ENCODE data around the gene PLA2R1. TPM values are rescaled to one million over a fixed set of nuclear protein-coding genes. Genes with fewer than 3 reads are reported as not detected.

Gene PLA2R1
- total and polyA plus RNA-seq, 10 of the 15 experiments (the other 5 are each of a cell fraction or from before 2014, with no cell fraction given): 0.01 to 0.05 (median 0.02) TPM; not detected in 6

DNA sequence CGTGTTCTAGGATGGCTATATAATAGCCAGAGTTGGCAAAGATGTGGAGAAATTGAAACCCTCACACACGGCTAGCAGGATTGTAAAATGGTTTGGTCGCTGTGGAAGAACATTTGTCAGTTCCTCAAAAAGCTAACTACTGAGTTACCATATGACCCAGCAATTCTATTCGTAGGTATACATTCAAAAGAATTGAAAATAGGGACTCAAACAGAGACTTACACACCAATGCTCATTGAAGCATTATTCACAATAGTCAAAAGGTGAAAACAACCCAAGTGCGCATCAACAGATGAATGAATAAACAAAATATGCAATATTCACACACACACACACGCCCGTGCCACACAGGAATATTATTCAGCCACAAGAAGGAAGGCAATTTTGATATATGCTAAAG lies 98.7 kb downstream of the PLA2R1 start (continued):
- TF ChIP-seq TCF3 (IDR thresholded peaks at IDR 0.05; ENCODE audit: borderline replicate concordance, insufficient read depth, low read depth, low read length) (0 out of 2 replicates have a peak, but pooled peaks have one; percentile 38), ZBED1 (IDR thresholded peaks at IDR 0.05; ENCODE audit: borderline replicate concordance) (peak; percentile 83; the same call in 1 of the 2 replicates), MTA2 (IDR thresholded peaks at IDR 0.05; ENCODE audit: low read depth) (peak; percentile 73; the same call in 1 of the 2 replicates), BCL3 (IDR thresholded peaks at IDR 0.05; ENCODE audit: borderline replicate concordance, insufficient read depth, low read depth, low read length, poor library complexity, severe bottlenecking) (peak; percentile 22), CBFB (IDR thresholded peaks at IDR 0.05; ENCODE audit: low read depth) (0 out of 2 replicates have a peak, but pooled peaks have one; percentile 31), BACH1 (IDR thresholded peaks at IDR 0.05; ENCODE audit: borderline replicate concordance) (peak; percentile 68; the same call in 1 of the 2 replicates), REST (IDR thresholded peaks at IDR 0.05; ENCODE audit: low read depth, low read length) (no peak), EED (IDR thresholded peaks at IDR 0.05; ENCODE audit: low read depth) (peak; percentile 70), IKZF1 (conservative IDR thresholded peaks at IDR 0.05) (peak; percentile 53), TBL1XR1 (IDR thresholded peaks at IDR 0.05; ENCODE audit: low read depth, low read length) (0 out of 2 replicates have a peak, but pooled peaks have one; percentile 40), NFIC (IDR thresholded peaks at IDR 0.05; ENCODE audit: low read depth, low read length) (peak; percentile 94), RUNX3 (IDR thresholded peaks at IDR 0.05; ENCODE audit: low read length) (peak; percentile 78), TCF7 (IDR thresholded peaks at IDR 0.05; ENCODE audit: borderline replicate concordance) (peak; percentile 67; the same call in 1 of the 2 replicates), FOXM1 (IDR thresholded peaks at IDR 0.05; ENCODE audit: low read depth, low read length) (peak; percentile 96), DPF2 (IDR thresholded peaks at IDR 0.05) (peak; percentile 77), MYB (IDR thresholded peaks at IDR 0.05; ENCODE audit: borderline replicate concordance, low read depth, low read length) (no peak), ZNF687 (IDR thresholded peaks at IDR 0.05) (no peak), BCL11A (IDR thresholded peaks at IDR 0.05; ENCODE audit: low read depth, low read length) (peak; percentile 79; the same call in 1 of the 2 replicates), CREM (IDR thresholded peaks at IDR 0.05; ENCODE audit: low read depth) (peak; percentile 84), IKZF2 (IDR thresholded peaks at IDR 0.05) (peak; percentile 63 to 73)
- TF ChIP-seq, protein P1, sequence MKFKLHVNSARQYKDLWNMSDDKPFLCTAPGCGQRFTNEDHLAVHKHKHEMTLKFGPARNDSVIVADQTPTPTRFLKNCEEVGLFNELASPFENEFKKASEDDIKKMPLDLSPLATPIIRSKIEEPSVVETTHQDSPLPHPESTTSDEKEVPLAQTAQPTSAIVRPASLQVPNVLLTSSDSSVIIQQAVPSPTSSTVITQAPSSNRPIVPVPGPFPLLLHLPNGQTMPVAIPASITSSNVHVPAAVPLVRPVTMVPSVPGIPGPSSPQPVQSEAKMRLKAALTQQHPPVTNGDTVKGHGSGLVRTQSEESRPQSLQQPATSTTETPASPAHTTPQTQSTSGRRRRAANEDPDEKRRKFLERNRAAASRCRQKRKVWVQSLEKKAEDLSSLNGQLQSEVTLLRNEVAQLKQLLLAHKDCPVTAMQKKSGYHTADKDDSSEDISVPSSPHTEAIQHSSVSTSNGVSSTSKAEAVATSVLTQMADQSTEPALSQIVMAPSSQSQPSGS (IDR thresholded peaks at IDR 0.05; ENCODE audit: low read length): peak; percentile 91
